HT1080 (cell line): ENCODE results near the gene ELN. TPM values are rescaled to one million over a fixed set of nuclear protein-coding genes. Genes with fewer than 3 reads are reported as not detected.

Source experiments
- DNase-seq: peaks from one replicate; pipeline ENCODE4 v3.0.0-alpha.2; 2015; ENCODE audit warnings: low read depth
- total RNA-seq: library from RNA; depleted of rRNA; stranded (reverse); fragments of >200 nt; shearing (Covaris generic); gene quantifications from 2 replicates; pipeline ENCODE4 v1.2.3, GENCODE V29; 2014

ELN gene
- total RNA-seq, 1 experiment from 2014 or later: not detected

GRCh38 chr7:74059681-74060588, 32.0 kb downstream of the ELN start:
- DNase-seq: no peak

DNA sequence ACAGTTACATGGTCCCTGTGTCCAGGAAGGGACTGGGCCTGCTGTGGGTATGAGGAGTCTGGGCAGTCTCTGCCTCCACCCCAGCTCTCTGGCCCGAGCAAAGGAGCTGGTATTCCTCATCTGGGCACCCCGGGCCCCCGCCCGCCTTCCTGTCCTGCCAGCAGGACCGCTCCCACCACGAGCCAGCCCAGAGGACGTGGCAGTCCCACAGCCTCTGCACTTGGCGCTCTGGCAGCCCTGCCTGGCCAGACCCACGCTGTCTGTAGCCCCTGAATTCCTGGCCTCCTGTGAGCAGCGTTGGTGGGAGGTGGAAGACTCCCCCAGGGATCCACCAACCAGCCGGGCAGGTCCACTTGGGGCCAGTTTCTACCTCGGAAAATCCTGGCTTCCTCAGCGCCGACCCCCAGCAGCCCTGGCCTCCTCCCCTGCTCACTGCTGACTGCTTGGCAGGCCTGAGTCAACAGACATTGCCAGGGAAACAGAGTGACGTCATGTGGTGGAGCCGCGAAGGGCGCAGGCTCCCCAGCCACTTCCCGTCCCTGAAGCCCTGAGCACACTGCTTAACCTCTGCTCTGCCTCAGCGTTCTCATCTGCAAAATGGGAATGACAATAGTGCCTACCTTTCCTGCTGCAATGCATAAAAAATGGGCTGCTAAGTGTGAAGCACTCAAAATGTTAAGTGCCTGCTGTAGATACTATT, 34.0 kb downstream of the ELN start:
- peak; percentile 96 for DNase-seq

DNA sequence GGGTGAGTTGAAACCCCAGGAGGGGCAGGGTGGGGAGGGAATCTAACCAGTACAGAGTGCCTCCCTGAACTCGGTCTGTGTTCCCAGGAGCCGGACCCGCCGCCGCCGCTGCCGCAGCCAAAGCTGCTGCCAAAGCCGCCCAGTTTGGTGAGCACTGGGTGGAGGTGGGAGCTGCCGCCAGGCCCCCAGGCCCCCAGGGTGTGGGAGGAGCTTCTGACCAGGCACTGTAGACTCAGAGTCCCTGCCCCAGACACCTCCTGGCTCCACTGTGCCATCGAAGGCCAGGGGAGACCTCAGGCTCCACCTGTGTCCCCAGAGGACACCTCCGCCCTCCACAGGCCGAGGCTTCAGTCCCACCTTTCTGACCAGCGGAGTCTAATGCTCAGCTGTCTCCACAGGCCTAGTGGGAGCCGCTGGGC, 35.3 kb downstream of the ELN start:
- DNase-seq: no peak

GRCh38 chr7:74063646-74064045, 35.7 kb downstream of the ELN start:
- DNase-seq: no peak

DNA sequence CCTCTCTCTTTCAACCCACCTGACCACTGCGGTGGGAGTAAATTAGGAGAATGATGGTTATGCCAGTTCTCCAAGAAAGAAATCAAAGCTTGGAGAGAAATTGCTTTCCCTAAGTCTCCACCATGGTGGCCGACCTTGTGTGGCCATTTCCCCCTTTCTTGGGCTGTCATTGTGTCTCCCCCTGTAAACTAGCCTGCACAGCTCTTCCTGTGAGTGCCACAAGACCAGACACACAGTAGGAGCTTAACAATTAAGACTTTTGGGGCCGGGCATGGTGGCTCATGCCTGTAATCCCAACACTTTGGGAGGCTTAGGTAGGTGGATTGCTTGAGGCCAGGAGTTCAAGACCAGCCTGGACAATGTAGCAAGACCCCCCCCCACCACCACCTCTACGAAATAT, 36.7 kb downstream of the ELN start:
- DNase-seq: no peak

DNA sequence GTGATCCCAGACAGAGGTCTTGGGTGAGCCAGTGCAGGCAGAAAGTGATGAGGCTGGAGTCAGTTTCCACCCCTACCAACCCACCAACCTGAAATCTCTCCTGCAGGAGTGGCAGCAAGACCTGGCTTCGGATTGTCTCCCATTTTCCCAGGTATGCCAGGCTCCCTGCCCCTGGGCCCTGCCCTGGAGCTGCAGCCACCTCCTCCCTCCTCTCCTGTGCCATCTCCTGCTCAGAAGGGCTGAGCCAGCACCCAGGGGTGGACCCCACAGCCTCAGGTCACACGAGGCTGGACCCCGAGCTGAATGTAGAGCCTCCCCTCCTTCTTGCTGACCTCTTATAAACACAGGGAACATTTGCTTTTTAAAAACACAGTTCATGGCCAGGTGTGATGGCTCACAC, 38.7 kb downstream of the ELN start:
- no peak for DNase-seq

GRCh38 chr7:74068378-74069085, 40.6 kb downstream of the ELN start:
- DNase-seq: no peak

DNA sequence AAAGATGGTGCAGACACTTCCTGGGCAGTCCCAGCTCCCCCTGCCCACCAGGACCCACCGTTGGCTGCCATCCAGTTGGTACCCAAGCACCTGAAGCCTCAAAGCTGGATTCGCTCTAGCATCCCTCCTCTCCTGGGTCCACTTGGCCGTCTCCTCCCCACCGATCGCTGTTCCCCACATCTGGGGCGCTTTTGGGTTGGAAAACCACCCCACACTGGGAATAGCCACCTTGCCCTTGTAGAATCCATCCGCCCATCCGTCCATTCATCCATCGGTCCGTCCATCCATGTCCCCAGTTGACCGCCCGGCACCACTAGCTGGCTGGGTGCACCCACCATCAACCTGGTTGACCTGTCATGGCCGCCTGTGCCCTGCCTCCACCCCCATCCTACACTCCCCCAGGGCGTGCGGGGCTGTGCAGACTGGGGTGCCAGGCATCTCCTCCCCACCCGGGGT, 41.1 kb downstream of the ELN start:
- no peak for DNase-seq

DNA sequence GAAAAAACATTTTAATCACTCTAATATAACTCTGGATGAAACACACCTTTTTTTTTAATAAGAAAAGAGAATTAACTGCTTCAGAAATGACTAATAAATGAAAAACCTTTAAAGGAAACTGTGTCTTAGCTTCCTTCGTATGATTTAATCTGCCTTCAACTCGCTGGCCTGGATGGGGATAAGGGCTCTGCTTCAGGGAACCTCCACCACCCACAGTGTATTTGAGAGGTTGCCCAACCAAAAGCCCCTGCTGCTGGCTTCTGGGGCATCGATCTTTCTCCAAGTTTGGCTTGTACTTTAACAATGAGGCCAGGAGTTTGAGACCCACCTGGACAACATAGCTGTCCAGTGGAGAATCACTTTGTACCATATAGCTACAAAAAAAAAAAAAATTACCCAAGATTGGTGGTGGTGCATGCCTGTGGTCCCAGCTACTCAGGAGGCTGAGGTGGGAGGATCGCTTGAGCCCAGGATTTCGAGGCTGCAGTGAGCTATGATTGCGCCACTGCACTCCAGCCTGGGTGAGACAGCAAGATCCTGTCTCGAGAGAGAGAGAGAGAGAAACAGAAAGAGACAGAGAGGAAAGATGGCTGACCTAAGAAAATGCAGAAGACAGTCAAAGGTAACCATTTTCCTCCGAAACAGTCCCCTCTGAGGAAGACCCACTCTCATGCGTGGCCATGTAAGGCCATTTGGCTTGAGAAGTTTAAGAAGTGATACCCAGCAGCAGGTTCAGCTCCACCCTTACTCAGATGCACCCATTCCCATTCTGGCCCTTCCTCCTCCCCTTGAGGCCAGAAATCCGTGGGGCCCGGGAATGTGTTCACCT, 42.0 kb downstream of the ELN start:
- no peak for DNase-seq

DNA sequence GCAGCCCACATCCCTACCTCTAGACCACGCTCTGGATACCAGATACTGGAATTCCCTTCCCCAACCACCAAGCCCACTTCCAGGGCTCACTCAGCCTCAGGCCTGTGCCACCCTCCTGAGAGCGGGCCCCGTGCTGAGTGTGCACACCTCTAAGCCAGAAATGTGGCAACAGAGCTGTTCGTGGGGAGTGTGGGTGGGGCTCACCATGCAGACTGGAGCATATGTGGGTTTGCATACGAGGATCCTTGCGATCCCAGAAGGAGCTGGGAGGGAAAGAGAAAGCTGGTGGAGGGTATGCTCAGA, 42.6 kb downstream of the ELN start:
- no peak for DNase-seq

- no peak for DNase-seq
Measured at GRCh38 chr7:74071121-74071520, 43.1 kb downstream of the ELN start.

GRCh38 chr7:74074770-74075169, 46.8 kb downstream of the ELN start:
- DNase-seq: no peak

DNA sequence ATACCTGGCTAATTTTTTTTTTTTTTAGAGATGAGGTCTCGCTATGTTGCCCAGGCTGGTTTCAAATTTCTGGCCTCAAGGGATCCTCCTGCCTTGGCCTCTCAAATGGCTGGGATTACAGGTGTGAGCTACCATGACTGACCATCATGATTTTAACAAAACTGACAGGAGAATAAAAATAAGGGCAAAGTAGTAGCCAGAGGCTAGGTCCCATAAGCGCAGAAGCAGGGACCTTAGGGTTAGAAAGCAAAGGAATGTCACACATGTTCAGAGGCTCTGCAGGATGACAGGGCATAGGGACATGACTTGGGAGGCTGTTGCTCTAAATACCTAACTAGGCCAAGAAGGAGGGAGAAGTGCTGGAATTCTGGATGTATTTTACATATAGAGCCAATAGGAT, 50.5 kb downstream of the ELN start:
- DNase-seq: no peak

- no peak for DNase-seq
Measured at GRCh38 chr7:74082770-74083116, 54.8 kb downstream of the ELN start.

- peak; percentile 64 for DNase-seq
Measured at GRCh38 chr7:74083117-74083876, 55.3 kb downstream of the ELN start, which contains the start of gene LIMK1. Gene LIMK1 (plus strand): TSS chr7:74083804. CDS start chr7:74083991, 187 bp downstream.

- peak; percentile 52 for DNase-seq
Measured at GRCh38 chr7:74083928-74084721, 56.2 kb downstream of the ELN start.

DNA sequence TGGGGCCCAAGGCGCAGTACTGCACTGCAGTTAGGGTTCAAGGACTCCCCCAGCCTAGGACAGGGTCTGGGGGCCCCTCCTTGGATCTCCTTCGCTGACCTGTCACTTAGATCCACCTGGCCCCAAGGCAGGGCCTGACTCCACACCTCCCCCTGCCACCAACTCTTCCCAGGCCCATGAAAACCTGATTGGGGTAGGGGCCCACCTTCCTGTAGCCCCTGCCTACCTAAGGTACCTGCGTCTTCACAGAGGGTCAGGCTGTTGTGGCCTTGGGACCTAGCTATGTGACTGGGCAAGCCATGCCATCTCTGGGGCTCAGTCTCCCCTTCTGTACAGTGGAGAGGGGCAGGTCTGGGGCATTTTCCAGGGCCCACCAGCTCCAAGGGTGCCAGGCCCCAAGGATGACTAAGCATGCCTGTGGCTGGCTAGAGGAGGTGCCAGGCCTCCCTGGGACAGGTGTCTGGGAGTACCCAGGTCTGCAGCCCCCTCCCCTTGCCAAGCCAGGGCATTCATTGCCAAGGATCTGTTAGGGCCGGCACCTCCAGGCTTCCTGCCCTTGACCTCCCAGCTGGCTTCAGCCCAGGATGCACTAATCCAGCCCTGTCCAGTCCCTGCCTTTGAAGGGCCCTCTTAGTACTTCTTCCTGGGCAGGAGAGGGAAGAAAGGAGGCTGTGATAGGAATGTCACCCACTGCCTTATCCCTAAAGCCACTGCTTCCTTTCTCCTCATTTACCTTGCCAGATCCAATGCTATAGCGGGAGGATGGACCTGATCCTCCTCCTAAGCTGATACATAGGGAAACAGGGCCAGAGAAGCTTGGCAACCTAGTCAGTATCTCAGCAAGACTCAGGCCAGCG, 57.0 kb downstream of the ELN start:
- no peak for DNase-seq

DNA sequence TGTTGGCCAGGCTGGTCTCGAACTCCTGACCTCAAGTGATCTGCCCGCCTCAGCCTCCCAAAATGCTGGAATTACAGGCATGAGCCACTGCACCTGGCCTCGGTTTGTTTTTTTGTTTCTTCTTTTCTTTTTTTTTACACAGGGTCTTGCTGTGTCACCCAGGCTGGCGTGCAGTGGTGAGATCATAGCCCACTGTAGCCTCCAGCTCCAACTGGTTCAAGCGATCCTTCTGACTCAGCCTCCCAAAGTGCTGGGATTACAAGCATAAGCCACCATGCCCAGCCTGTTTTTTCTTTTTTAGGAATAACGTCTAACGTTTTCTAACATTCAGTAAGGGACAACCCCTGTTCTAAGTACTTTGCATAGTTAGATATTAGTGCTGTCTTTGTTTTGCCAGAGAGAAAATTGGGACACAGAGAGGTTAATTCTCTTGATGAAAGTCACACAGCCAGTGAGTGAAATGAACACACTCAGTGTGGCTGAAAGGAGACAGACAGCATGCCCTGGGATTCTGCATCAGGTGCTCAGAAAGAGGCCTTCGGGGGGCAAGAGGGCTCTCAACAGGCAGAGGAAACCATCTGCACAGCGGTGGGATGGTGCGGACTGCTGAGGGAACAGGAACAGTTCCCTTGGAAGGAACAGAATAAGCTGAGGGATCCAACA, 59.9 kb downstream of the ELN start:
- DNase-seq: no peak
